IPS DF 4.7 (cell line): ENCODE measurements around the gene FOXN3.

ENCODE experiments used
- DNase-seq: peaks from one replicate; pipeline ENCODE4 v3.0.0-alpha.2; 2013; ENCODE audit warnings: low spot score; ENCODE audit errors: extremely low read depth

FOXN3 gene

DNA sequence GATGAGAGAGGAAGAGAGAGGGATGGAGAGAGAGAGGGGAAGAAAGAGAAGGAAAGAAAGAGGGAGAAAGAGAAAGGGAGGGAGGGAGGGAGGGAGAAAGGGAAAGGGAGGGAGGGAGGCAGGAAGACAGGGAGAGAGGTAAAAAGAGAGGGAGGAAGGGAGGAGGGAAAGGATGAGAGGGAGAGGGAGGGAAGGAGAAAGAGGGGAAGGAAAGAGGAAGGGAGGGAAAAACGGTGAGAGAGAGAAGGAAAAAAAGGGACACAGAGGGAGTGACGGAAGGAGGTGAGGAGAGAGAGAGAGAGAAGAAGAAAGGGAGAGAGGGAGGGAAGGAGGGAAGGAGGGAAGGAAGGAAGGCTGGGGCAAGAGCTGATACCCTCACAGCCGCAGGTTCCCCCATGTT, 56.8 kb downstream of the FOXN3 start:
- DNase-seq: no peak

DNA sequence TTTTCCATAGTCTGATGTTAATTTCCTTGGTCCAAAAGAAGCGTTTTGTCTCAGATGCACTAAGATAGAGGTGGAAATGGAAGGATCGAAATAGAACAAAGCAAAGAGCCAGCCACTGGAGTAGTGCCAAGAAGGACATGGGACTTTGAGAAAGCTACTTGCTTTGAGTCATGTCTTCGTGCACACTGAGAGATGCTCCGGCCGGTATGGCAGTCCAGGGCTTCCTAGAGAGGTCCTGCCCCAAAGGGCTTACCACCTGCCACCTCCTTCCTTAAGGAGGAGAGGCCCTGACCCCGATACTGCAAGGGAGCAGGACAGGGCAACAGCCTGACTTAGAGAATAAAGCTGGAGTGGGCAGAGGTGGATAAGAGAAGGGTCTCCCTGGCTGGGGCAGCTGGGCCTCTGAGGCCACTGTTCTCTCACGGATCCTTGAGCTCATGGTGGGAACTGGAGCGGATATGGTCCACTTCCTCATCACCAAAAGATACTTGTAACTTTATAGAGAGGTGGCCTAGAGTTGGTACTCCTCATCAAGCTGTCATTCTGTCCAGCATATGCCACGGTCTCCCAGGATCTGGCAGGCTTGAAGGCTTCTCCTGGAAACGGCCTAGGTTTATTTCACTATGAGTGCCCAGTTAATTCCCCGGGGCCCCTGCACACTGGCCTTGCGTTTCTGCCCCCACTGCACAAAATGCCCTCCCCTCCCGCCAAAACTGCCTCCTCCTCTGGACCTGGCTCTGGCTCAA, 57.4 kb downstream of the FOXN3 start:
- no peak for DNase-seq

DNA sequence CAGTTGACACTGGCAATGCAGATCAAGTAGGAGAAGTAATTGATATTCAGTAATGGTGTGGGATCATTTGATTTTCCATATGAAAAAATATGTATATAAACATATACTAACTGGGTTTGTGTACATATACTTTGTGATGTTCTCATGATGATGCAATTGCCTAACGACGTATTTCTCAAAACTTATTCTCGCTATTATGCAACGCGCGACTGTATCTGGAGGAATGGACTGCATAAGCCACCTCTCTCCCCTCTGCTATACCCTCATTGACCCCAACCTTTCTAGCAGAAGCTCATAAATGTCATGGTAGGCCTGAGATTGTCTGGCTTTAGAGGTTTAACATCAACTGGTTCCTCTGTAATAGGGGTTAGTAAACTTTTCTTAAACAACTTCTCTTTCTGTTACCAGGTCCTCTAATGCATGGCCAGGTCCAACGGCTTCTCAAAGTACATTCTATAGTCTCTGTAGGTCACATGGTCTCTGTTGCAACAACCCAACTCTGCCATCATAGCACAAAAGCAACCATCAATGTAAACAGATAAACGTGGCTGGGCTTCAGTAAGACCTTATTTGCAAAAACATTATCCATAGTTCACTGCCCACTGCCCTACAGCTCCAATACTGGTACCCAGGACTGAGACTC, 59.3 kb downstream of the FOXN3 start:
- DNase-seq: no peak

DNA sequence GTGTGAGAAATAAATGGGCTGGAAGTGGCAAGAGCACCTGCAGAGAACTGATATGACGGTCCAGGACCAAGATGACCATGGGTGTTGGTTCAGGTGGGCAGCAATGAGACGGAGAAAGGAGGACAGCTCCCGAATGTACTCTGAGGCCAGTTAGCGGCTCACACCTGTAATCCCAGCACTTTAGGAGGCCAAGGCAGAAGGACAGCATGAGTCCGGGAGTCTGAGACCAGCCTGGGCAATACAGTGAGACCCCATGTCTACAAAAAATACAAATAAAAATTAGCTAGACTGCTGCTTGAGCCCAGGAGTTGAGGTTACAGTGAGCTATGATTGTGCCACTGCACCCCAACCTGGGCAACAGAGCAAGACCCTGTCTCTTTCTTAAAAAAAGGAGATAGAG, 60.1 kb downstream of the FOXN3 start:
- no peak for DNase-seq

DNA sequence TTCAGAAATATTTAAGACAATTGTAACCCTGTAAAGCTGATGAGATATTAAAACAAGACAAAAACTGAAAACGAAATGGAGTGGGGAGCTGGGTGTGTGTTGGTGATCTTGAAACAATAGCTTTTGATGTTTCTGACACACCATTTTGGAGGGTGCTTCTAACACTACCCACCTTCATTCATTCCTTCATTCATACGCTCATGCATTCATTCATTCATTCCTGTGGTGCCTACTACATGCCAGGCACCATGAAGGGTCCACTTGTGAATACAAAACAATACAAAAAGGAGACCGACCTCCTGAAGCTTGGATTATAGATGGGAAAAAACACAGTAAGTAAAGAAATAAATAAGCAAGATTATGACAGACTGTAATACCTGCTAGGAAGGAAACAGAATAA, 60.5 kb downstream of the FOXN3 start:
- no peak for DNase-seq

DNA sequence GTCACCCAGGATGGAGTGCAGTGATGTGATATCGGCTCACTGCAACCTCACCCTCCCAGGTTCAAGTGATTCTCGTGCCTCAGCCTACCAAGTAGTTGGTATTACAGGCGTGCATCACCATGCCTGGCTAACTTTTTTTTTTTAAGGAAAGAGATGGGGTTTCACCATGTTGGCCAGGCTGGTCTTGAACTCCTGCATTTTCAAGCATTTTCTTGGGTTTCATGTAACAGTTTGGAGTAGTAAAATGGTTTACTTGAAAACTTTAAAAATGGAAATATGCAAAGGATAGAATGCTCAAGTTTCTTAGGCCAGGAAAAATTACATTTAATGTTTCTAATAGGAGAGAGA, 63.3 kb downstream of the FOXN3 start:
- no peak for DNase-seq

DNA sequence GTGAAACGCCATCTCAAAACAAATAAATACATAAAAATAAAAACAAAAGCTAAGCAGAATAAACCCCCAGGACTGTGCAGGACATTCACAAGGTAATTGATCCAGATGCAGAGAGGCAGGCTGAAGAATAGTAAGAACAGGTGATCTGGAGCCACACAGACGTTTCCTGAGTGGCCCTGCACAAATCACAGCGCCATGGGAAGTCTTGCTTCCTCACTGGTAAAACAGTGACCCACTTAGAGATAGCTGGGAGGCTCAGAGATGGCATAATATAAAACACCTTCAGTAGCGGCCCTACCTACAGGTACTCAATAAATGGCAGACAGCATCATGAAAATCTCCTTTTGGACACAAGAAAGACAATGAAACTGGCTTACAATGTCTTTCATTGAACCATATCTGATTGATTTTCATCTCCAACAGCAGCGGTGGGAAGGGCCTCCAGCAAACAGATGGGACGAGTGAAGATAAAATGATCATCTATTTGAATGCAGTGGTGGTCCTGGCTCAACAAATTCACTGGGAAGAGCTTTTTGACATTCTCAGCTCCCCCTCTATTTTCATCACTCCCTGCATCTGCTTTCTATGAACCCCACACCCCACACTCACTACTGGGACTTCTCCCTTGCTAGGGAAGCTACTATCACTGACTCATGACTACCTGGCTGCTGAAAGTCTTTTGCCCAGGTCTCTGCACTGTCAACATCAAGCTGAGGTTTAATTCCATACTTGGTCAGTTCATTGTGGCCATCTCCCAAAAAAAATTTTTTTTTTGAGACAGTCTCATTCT, 63.9 kb downstream of the FOXN3 start:
- DNase-seq: no peak

DNA sequence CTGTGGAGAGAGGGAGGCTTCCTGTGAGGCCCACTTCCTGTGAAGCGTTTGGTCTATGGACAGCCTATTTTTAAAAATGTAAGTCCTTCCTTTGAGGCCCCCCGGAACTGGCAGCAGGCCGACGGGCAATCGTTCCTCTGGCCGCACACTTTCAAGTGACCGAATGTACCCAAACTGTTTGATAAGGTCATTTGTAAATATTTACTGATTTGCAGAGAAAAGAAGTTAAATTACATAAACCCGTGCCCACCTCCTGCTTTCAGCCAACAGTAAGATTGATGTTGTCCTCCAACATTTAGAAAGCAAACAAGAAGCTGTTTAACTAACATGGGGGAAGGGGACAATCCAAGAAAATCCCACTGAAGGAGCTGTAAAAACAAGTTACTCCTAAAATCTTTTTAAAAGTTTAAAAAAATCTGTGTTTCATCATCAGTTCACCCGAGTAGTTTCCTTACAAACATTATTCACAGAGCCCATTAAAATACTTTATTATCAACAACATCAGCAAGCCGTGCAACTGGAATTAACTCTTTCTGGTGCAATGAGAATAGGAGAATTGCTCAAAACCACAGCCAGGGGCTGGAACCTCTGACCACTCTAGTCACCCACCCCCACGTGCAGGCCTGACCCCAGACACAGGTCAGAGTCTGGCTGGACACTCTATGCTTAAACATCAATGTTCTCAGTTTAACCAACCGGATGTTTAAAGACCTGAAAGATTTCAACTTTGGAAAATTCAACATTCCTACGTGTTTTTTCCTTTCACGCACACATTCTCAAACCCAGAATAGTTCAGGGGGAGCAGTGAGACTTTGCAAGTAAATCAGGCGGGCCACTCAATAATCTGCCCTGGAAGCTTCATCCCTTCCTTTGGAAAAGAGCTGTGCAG, 65.3 kb downstream of the FOXN3 start:
- DNase-seq: no peak

DNA sequence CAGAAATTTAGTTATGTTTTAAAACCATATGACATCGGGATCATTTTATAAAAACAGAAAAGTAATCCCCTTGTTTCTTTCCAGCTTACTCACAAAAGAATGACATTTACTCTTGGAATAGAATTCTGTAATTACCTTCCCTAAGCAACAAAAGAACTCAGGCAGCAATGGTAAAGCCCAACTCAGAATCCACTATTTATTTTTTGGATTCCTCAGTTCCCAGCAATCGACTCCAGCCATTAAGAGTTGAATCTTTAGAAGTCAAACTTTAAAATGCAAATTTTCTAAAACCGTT, 65.9 kb downstream of the FOXN3 start:
- DNase-seq: no peak

DNA sequence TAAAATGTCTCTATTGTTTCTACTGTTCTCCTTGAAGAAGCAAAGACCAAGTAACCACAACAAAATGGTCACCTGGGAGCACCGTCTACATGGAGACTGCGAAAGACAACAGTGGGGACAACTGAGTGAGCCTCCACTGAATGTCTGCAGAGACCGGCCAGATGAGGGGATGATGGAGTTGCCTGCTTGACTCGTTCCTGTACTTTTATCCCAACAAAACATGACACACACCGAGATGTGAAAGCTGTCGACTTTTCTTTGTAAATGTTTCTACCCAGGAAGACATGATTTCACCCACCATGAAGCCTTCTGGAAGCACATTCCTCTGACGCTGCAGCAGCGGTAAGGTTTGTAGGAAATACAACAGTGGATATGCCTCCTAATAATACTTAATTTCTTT, 66.9 kb downstream of the FOXN3 start:
- no peak for DNase-seq

DNA sequence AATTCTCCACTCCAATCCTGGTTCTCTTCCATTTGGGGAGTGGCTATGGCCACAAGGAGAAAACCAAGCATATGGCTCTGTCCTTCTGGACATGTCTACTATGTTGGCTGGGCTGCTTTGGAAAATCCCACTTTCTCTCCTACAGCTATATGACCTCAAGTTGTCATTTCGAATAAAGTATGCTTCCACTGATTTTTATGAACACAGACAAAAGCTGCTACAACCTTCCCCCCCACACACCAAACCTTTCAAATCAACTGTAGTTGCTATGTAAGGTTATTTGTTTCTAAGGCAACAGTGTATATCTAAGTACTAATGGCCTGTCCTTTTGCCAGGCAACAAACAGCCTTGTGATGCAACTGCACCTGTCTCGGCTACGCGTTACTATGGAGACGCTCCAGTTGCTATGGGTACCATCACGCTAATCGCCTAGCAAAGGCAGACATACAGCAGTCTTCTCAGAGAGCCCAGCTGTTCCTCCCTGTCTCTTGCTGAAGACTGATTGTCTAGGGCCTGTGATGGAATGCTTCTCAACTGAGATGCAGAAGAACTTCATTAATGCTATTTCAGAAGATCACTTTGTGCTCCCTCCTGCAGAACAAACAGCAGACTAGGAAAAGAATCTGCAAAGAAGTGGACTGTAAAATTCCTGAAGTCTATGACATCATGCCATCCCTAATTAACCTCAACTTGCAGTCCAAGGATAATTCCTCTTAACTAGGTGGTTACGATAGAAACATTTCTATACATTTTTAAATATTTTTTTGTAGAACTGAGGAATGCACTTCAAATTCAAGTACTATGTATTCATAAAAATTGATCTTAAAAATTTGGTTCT, 67.6 kb downstream of the FOXN3 start:
- DNase-seq: no peak

DNA sequence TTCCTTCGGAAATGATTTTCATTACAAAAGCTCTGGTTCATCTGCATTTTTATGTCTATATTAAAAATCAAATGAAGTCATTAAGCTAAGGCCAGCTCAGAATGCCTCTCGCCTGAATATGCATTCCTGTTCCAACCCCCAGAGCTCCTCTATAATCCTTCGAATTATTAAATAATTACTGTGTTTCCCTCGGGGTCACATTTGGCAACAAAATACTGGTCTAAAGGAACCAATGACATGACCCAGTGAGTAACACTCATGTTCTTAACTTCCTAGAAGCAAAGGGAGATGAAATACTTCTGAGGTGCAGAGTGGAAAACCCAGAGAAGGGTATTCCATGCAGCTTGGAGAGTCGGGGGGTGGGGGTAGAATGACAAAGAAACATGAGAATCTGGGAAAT, 68.3 kb downstream of the FOXN3 start:
- DNase-seq: no peak

DNA sequence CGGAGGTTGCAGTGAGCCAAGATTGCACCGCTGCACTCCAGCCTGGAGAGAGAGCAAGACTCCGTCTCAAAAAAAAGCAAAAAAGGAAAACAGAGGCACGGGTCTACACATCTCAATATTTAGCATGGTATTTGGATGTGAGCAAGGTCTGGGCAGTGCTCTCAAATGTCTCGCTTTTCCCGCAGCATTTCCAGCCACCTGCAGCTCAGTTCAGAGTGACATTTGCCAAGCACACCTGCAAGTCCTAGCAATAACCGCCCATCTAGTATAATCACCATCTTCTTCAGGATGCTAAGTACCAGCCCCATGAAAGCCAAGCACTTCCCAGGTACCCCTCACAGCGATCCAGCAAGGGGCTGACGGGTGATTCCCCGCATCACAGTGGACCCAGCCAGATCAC, 69.1 kb downstream of the FOXN3 start:
- no peak for DNase-seq

DNA sequence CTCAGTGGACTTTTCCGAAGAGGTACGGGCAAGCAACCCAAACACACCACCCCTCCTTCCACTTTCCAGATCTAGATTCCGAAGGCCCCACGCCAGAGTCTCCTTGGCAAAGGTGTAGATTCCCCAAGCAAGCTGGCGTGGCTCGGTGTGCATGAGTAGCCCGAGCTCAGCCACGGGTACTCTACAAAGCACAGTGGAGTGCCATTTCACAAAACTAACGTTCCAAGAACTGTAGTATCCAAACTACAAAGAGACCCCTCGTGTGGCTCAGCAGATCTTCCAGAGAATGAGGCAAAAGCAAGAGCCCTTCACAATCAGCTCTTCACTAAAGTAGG, 72.1 kb downstream of the FOXN3 start:
- DNase-seq: no peak

DNA sequence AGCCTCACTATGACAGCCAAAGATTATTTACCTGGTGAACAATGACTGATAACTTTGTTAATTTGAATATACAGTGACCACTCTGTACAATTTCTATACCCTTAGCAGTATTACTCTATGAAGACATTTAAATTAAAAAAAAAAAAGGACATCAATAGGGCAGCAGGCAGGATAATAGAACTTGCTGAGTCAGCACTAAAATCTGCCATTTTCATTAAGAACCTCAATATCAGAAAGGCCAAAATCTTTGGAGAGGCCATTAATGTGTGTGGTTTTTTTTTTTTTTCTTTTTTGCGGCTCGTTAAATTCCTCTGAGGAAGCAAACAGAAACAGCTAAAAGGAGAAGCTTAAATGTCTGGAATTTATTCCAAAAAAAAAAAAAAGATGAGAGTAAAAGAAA, 73.7 kb downstream of the FOXN3 start:
- no peak for DNase-seq

DNA sequence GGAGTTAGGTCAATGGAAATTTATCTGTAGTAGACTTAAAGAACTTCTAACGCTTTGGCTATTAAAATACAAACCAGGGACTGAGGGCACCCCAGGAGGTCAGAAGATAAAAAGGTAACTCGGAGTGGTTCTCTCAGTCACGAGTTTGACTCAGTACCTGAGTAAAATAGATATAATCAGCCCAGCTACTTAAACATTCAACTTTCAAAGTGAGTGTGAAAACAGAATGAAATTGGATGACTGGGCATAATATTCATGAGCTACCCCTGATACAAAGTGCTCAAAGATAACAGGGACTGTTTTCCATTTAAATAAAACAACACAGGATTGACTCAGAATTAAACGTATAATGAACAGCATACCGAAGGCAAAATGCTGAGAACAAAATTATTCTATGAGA, 75.0 kb downstream of the FOXN3 start:
- DNase-seq: no peak

DNA sequence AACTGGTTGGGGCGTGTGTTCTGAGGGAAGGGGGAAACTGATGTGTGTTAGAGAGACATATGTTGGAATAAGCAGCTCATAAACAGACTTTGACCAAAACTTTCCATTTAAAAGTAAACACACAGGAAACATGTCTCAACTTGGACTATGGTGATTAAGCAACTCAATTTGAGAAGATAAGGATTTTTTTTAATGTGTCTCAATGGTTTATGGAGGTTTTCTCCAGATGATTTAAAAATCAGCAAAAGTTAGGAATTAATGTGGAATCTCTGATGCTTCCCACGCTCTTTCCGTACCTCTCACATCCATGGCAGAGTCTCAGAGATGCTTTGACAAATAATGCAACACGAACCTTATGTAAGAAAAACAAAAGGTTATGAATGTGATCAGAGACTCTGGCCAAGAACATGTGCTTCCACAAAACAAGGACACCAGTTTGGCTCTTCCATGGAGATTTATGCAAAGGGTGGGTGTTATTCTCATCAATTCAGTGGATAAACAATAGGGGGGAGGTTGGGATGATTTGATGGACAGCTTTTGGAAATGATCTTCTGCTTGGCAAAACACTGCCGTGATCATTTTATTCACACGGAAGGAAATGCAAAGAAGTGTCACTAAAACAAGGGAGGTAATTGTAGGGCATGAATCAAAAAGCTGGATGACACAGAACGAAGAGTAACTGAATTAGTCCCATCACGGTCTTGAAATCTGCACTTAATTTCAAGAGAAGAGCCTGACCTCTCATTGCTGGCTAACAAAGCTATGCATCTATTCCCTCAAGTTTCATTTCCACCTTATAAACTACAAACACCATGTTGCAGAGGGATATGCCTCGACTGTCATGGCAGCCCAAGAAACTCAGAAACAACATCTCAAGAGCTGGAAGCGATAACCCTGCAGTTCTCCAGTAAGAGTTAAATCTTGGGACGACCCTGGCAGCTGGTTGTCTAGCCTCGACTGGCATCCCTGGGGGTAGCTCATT, 76.5 kb downstream of the FOXN3 start:
- DNase-seq: no peak

DNA sequence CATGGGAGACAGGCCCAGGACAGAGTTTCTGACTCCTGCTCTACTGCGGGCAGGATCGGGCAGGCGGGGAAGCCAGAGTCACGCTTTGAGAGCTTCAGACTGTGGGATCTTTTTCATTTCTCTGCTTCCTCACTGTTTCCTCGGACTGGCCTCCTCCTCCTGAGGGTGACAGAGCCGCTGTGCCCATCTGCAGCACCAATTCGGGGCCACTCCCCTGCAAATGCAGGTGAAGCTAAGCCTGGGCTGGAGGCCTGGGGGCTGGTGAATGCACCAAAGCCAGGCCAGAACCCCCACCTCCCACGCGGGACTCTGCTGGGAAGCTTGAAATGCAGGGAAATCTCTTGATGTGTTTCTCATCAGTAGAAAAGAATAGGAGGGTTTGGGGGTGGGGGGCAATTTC, 77.5 kb downstream of the FOXN3 start:
- DNase-seq: no peak

DNA sequence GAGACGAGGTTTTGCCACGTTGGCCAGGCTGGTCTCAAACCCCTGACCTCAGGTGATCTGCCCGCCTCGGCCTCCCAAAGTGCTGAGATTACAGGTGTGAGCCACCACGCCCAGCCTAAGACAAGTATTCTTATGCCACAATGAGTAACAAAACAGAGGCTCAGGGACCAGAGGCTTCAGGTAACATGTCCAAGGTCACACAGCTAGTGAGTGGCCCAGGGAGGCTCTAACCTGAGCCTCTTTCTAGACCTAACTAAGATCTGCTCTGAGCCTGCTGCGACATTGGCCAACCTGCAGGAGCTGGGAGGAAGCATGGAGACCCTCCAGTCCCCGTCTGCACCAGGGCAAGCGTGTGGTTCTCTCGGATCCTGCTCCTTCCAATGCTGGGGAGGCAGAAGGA, 77.9 kb downstream of the FOXN3 start:
- DNase-seq: no peak

DNA sequence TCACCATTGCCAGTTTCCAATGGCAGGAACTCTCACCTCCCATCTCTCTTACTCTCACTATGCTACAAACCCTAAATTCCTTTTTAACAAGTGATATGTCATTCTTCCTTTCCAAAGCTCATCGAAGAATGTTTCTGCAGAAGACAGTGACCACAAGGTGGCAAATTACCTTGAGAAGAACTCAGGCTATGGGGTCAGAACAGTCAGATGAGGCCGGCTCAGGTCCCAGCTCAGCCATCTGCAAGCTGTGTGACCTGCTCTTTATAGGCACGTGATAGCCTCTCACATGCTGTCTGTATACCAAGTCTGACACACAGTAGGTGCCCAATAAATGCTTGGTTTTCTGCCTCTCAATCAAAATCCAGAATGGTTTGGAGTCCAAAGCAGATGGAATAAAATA, 80.7 kb downstream of the FOXN3 start:
- no peak for DNase-seq
